PC-9 (cell line): ENCODE results near the gene CYBB. TPM values are rescaled to one million over a fixed set of nuclear protein-coding genes. Genes with fewer than 3 reads are reported as not detected.

Experiments
- BruUV-seq: library from RNA; stranded (reverse); fragments of 400-500 nt; replicated peaks from 2 replicates; lab custom pipeline; 2021; lab: Mats Ljungman, UMichigan
- CTCF ChIA-PET: fragments of 300-600 bp; sonication (Branson Sonifier 250); formaldehyde crosslinking; loops from one replicate; lab custom pipeline; 2022; ENCODE audit warnings: antibody characterized with exemption; lab: Charles Lee
- POLR2A ChIA-PET: fragments of 300-600 bp; sonication (Branson Sonifier 250); formaldehyde crosslinking; loops from one replicate; lab custom pipeline; 2022; ENCODE audit warnings: antibody characterized with exemption; ENCODE audit not compliant: unreplicated experiment; lab: Charles Lee
- DNase-seq, 2 experiments: peaks; one replicate each; pipeline versions ENCODE4 v3.0.0 to v3.0.0-alpha.2; 2015 to 2022; ENCODE audit warnings: mixed read lengths in 1 of 2
- H2AFZ ChIP-seq: fragments of 200-600 bp; sonication (generic); 2 replicates; pipeline ENCODE4 v1.8.1; 2017; ENCODE audit warnings: antibody characterized with exemption
- H3F3A ChIP-seq: fragments of 200-600 bp; sonication (generic); 2 replicates; pipeline ENCODE4 v1.8.1; 2017; ENCODE audit warnings: antibody characterized with exemption, mild to moderate bottlenecking, low read depth; ENCODE audit not compliant: insufficient read depth
- H3K27ac ChIP-seq: fragments of 200-600 bp; sonication (generic); 2 replicates; pipeline ENCODE4 v1.6.1; 2016; ENCODE audit warnings: mixed run types
- H3K27me3 ChIP-seq: fragments of 200-600 bp; sonication (generic); 2 replicates; pipeline ENCODE4 v1.6.1; 2016; ENCODE audit warnings: low read depth, mixed run types; ENCODE audit not compliant: insufficient read depth
- H3K36me3 ChIP-seq: fragments of 200-600 bp; sonication (generic); 2 replicates; pipeline ENCODE4 v1.6.1; 2016; ENCODE audit warnings: low read depth, mixed run types
- H3K4me1 ChIP-seq: fragments of 200-600 bp; sonication (generic); replicated peaks from 2 replicates; pipeline ENCODE4 v1.6.1; 2016; ENCODE audit warnings: mixed run types; ENCODE audit not compliant: insufficient read depth
- H3K4me2 ChIP-seq: fragments of 200-600 bp; sonication (generic); 2 replicates; pipeline ENCODE4 v1.6.1; 2017; ENCODE audit warnings: mixed run types
- H3K4me3 ChIP-seq: fragments of 200-600 bp; sonication (generic); 2 replicates; pipeline ENCODE4 v1.6.1; 2016; ENCODE audit warnings: mixed run types
- H3K79me2 ChIP-seq: fragments of 200-600 bp; sonication (generic); 2 replicates; pipeline ENCODE4 v1.6.1; 2017; ENCODE audit warnings: low read depth, mixed run types
- H3K9me2 ChIP-seq: fragments of 200-600 bp; sonication (generic); 2 replicates; pipeline ENCODE4 v1.8.1; 2017; ENCODE audit warnings: mild to moderate bottlenecking; ENCODE audit not compliant: insufficient read depth
- H3K9me3 ChIP-seq: fragments of 200-600 bp; sonication (generic); 2 replicates; pipeline ENCODE4 v1.8.1; 2016; ENCODE audit warnings: low read depth; ENCODE audit not compliant: insufficient read depth
- H4K20me1 ChIP-seq: fragments of 200-600 bp; sonication (generic); 2 replicates; pipeline ENCODE4 v1.8.1; 2017; ENCODE audit not compliant: insufficient read depth
- EZH2 ChIP-seq: fragments of 200-600 bp; sonication (generic); IDR thresholded peaks from 2 replicates; pipeline ENCODE4 v1.8.0; 2017; ENCODE audit warnings: antibody characterized with exemption, low read depth
- intact Hi-C: fragments of 100-400 bp; cut with micrococcal nuclease; formaldehyde crosslinking; loops from one replicate; pipeline ENCODE4 v1.10.0; 2022; ENCODE audit not compliant: unreplicated experiment
- total RNA-seq: library from RNA; stranded (reverse); gene quantifications from 2 replicates; pipeline ENCODE4 v1.2.3, GENCODE V29; 2021
- TF ChIP-seq, protein P1 (sequence below): fragments of 200-600 bp; sonication (generic); conservative IDR thresholded peaks from 2 replicates; pipeline ENCODE4 v1.6.1; 2017; ENCODE audit warnings: mixed run types, antibody characterized with exemption, mild to moderate bottlenecking, moderate library complexity

CYBB gene
- total RNA-seq, 1 experiment from 2014 or later: 0.31 TPM

DNA sequence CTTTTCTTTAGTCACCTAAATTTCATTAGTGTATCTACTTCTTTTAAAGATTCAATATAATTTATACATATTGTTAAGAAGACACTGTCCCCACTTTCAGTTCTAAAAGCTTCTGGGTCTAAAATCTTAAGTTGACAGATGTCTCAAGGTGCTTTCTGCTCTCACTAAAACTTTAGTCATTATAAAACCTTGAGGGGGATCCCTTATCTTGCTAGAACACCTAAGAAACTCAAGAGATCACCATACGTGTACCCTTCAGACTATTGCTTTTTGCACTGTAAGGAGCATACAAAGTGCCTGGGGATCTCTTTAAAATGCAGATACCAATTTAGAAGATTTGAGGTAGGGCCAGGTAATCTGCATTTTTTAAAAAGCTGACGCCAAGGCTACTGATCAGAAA lies 30.1 kb downstream of the CYBB start:
- H3K4me2 ChIP-seq: no peak overlapping the region
- no peak overlapping the region for H3K27ac ChIP-seq
- ChIA-PET POLR2A (no interaction called here), CTCF (no interaction called here)
- no peaks in the 10 kb centered on the region for H3K27me3 ChIP-seq
- no peaks in the 10 kb centered on the region for H3F3A ChIP-seq
- H3K9me2 ChIP-seq: no peaks in the 10 kb centered on the region
- no peaks in the 10 kb centered on the region for H3K79me2 ChIP-seq
- no peaks in the 10 kb centered on the region for H3K4me1 ChIP-seq
- H2AFZ ChIP-seq: no peak overlapping the region
- BruUV-seq: no TSS peak
- TF ChIP-seq EZH2: no peak
- TF ChIP-seq, protein P1, sequence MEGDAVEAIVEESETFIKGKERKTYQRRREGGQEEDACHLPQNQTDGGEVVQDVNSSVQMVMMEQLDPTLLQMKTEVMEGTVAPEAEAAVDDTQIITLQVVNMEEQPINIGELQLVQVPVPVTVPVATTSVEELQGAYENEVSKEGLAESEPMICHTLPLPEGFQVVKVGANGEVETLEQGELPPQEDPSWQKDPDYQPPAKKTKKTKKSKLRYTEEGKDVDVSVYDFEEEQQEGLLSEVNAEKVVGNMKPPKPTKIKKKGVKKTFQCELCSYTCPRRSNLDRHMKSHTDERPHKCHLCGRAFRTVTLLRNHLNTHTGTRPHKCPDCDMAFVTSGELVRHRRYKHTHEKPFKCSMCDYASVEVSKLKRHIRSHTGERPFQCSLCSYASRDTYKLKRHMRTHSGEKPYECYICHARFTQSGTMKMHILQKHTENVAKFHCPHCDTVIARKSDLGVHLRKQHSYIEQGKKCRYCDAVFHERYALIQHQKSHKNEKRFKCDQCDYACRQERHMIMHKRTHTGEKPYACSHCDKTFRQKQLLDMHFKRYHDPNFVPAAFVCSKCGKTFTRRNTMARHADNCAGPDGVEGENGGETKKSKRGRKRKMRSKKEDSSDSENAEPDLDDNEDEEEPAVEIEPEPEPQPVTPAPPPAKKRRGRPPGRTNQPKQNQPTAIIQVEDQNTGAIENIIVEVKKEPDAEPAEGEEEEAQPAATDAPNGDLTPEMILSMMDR: no peak
- H4K20me1 ChIP-seq: no peaks in the 10 kb centered on the region
- no peaks in the 10 kb centered on the region for H3K9me3 ChIP-seq
- DNase-seq: no peak
- no peaks in the 10 kb centered on the region for H3K36me3 ChIP-seq
- intact Hi-C loops: no loop called here
- no peak overlapping the region for H3K4me3 ChIP-seq

DNA sequence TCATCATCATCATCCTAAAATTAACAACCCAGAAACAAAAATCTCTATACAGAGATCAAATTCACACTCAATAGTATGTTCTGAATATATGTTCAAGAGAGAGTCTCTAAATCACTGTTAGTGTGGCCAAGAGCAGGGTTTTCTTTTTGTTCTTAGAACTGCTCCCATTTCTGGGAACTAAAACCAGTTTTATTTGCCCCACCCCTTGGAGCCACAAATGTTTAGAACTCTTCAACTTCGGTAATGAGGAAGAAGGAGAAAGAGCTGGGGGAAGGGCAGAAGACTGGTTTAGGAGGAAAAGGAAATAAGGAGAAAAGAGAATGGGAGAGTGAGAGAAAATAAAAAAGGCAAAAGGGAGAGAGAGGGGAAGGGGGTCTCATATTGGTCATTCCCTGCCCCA lies 32.3 kb downstream of the CYBB start:
- no peak for DNase-seq
- intact Hi-C loops: no loop called here
- Histone ChIP-seq H3K9me3 (no peaks in the 10 kb centered on the region), H3K79me2 (no peaks in the 10 kb centered on the region), H2AFZ (no peak overlapping the region), H3K36me3 (no peaks in the 10 kb centered on the region), H3K9me2 (no peaks in the 10 kb centered on the region), H3K4me1 (no peaks in the 10 kb centered on the region), H4K20me1 (no peaks in the 10 kb centered on the region), H3F3A (no peaks in the 10 kb centered on the region), H3K27ac (no peak overlapping the region), H3K4me2 (no peak overlapping the region), H3K4me3 (no peak overlapping the region), H3K27me3 (no peaks in the 10 kb centered on the region)
- no peak for TF ChIP-seq EZH2
- TF ChIP-seq, protein P1: no peak
- ChIA-PET CTCF (no interaction called here), POLR2A (no interaction called here)
- no TSS peak for BruUV-seq

DNA sequence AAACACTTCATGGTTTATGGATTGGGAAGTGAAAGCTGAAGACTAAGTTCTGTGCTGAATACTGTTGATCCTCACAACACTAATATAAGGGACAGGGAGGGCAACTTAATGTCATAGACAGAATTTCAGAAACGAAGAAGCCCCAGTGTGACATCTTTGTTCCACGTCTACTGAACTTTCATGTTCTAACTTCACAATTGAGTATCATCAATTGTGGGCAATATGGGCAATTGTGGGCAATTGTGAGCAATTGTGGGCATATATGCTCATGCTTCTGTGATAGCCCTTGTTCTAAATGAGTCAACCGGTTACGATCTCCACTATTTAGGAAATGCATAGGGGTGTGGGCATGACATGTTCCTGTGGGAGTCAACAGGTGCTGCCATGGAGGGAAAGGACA lies 33.7 kb downstream of the CYBB start:
- ChIA-PET POLR2A (no interaction called here), CTCF (no interaction called here)
- TF ChIP-seq EZH2: no peak
- TF ChIP-seq, protein P1: no peak
- BruUV-seq: no TSS peak
- Histone ChIP-seq H3K4me1 (no peaks in the 10 kb centered on the region), H3K9me2 (no peaks in the 10 kb centered on the region), H3K4me3 (no peak overlapping the region), H3K79me2 (no peaks in the 10 kb centered on the region), H3K27ac (no peak overlapping the region), H3K36me3 (no peaks in the 10 kb centered on the region), H4K20me1 (no peaks in the 10 kb centered on the region), H3K9me3 (no peaks in the 10 kb centered on the region), H3F3A (no peaks in the 10 kb centered on the region), H2AFZ (no peak overlapping the region), H3K4me2 (no peak overlapping the region), H3K27me3 (no peaks in the 10 kb centered on the region)
- no peak for DNase-seq
- intact Hi-C loops: no loop called here
